GM18909 (cell line): ENCODE results near the gene PHF19.

Experiments
- ATAC-seq: cut with Tn5 transposase; IDR thresholded peaks from one replicate; pipeline ENCODE4 v1.9.1; 2021; ENCODE audit warnings: mild to moderate bottlenecking; ENCODE audit not compliant: unreplicated experiment, poor library complexity

Gene PHF19

DNA sequence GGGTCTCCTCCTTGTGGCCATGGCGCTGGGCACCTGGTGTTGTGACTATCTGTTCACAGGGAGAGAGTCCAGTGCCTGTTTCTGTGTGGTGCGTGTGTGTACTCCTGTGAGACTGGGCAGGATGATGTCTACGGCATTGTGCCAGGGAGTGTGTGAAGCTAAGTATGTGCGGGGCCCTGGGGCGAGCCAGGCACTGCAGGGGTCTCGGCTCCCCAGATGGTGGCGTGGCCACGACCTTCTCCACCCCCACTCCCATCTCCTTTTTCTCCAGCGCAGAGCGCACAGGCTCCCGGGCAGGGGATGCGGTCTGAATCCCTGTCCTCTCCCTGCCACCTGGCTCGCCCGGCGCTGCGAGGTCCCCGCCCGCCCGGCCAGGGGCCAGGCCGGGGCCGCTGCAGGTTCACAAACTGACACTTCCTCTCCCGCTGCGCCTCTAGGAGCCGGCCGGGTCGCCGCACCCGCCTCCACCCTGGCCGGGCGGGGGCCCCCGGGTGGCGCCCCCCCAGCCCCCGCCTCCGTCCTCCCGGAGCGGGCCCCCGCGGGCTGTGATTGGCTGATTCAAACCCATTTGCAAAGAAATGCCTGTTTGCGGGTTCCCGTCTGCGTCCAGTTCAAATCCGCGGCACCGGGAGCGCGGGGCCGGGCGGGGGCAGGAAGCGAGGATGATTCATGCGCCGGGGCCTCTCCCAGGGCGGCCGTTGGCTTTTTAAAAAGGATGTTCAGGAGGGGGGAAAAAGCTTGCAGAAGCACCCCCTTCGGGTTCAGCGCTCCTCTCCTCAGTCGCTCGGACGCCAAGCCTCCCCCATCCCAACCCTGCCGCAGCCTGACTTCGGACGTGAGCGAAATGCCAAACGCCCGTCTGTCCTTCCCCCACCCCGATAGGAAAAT lies 790 bp downstream of the PHF19 start:
- peak; percentile 64 for ATAC-seq

DNA sequence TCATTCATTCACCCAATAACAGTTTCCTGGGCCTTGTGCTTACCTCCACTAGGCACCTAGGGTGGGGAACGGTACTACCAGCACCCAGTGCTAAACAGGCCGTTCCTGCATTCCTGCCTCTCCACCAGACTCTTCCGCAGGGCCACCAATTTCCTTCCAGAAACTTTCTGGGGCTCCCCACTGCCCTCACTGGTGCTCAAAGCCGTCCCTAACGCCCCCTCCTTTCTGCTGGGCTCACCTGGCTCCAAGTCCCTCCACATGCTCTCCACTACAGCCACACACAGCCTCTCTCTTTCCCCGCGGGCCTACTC lies 1.4 kb downstream of the PHF19 start:
- no peak for ATAC-seq

- ATAC-seq = no peak
Measured at GRCh38 chr9:120875195-120875565, 1.8 kb downstream of the PHF19 start.

DNA sequence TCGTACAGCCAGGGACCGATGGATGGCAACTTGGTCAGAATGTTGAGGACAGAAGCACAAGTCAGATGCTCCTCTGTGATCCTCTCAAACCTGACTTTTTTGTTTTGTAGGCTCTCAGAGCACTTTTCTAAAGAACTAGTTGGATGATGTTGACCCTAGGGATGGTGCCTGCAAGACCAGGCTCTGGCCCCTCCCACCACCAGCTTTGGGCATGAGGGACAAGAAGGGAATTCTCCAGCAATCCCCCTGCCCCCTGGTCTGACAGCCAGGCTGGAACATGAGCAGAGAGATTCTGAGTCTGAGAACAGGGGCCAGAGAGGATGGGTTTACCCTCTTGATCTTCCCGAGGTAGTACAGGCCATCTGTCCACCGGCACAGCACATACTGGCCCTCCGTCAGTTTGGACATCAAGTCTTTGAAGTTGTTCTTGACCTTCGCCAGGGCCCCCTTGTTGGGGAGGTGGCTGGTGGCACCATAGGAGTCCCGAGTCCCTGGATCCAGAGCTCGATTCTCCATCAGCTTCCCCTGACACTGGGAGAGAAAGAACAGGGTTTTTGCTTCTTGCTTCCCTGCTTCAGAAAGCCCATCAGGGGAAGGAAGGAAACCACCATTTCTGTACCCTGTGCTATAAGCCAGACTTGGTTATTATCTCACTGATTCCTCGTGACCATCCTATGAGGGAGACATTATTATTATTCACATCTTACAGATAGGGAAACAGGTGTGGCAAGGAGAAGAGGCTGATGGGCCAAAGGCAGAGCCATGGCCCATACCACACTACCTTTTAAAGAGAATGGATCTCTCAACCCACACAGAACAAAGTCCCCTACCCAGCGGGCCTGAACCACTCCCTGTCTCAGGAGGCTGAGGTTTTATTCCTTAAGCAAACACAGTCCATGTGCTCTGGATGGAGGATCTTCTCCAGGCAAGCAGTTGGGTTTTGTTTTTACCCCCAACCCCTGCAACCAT lies 2.5 kb downstream of the PHF19 start:
- no peak for ATAC-seq

DNA sequence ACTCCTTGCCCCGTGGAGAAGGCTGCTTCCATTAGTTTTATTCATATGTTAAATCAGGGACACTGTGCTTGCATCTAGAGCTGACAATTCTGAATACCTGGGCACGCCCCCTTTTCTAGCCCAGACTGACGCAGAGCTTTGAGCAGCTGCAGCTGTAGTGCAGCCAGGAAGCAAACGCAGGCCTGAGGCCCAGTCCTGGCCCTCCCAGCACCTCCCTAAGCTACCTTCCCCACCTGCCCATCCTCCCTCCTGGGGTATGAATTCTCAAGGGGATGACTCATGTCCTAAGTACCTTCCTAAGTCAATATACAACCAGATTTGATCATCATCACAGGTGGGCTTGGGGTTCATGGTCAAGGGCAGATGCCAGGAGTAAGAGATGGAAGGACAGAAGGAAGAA lies 3.5 kb downstream of the PHF19 start:
- no peak for ATAC-seq

DNA sequence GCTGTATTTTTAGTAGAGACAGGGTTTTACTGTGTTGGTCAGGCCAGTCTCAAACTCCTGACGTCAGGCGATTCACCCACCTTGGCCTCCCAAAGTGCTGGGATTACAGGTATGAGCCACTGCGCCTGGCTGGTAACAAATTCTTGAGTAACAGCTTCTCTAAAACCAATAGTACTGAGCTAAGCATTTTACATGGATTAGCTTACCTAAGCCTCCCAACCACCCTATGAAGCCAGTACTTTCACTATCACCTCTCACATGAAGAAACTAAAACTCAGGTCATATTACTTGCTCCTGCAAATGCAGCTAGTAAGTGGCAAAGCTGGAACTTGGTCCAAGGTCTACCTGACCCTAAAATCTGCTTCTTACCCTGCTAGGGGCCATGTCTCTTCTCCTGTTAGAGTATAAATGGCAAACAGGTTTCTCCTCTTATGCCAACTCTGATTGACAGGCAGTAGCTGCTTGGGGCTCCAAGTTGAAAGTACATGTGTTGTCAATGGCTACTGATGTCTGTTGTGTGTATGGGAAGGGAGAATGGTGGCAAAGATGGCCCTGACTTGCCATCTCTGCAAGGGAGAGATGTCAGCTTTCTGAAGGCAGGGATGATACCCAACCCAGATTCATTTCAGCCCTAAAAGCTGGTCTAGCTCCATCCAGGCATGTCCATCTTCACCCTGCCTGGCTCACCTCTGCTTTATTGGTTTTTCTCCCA lies 4.0 kb downstream of the PHF19 start:
- ATAC-seq = no peak

- ATAC-seq = no peak
Measured at GRCh38 chr9:120870206-120870605, 6.8 kb downstream of the PHF19 start.

DNA sequence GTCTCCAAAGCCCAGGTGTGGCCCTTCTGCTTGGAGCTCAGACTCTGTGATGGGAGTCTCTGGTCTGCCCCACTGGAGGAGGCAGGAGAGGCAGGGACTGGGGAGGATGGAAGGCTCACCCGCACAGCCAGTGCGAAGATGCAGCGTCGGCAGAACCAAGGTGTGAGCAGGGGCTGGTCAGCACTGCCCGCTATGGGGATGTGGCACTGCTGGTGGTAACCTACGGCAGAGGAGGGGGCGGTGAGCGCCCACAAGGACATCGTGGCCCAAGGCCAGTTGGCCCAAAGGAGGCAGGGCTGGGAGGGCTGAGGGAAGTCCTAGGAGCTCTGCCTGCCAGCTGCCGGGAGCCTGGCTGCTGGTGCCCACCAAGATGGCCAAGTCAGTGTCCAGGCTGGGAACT lies 7.3 kb downstream of the PHF19 start:
- no peak for ATAC-seq

DNA sequence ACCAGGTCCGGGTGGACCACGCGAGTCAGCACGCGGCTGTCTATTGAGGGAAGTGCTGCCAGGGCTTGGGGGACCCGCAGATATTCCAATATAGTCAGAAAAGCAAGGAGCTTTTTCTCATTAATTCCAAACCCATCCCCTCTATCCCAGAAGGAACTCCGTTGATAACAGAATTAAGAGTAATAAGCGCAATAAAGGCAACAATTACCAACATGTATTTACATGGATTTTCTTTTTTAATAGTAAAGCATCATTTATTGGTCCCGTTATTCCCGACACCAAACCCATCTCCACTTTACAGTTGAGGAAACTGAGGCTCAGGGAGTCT lies 7.7 kb downstream of the PHF19 start:
- no peak for ATAC-seq

GRCh38 chr9:120868676-120869359 lies 8.2 kb downstream of the PHF19 start:
- peak; percentile 89 for ATAC-seq

GRCh38 chr9:120868339-120868675 lies 8.7 kb downstream of the PHF19 start:
- no peak for ATAC-seq

GRCh38 chr9:120867676-120868338 lies 9.2 kb downstream of the PHF19 start:
- no peak for ATAC-seq

DNA sequence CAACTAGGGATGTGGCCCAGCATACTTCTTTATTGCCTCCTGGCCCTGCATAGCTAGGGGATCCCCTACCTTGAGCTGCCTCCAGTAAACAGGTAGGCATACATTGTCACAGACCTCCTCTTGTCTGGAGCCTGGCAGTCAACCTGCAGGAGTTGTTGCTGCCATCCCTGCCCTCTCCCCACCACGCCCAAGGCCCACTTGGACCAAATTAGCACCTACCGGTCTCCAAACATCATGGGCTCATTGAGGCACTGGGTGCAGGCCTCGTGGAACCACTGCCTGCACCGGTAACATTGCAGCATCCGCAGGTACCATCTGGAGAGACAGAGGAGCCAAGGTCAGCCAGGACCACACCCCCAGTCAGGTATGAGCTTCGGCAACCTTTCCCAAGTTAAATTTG lies 10.3 kb downstream of the PHF19 start:
- ATAC-seq = no peak

DNA sequence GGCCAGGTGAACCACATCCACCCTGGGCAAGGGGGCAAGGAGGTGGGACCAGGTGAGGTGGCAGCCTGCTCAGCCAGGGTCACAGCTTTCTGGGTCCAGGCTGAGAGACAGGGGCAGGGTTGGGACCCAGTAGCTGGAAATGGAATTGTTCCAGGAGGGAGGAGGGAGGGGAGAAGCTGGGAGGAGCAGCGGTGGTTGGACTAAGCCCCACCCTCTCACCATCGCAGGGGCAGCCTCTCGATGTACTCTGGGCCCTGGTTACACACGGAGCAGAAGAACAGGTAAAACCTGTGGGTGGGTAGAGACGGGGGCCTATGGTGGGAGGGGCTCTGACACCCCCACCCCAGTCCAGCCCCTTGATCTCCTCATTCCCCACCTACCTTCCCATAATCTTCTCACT lies 11.2 kb downstream of the PHF19 start:
- ATAC-seq = no peak

- no peak for ATAC-seq
Measured at GRCh38 chr9:120865176-120865575, 11.8 kb downstream of the PHF19 start.

DNA sequence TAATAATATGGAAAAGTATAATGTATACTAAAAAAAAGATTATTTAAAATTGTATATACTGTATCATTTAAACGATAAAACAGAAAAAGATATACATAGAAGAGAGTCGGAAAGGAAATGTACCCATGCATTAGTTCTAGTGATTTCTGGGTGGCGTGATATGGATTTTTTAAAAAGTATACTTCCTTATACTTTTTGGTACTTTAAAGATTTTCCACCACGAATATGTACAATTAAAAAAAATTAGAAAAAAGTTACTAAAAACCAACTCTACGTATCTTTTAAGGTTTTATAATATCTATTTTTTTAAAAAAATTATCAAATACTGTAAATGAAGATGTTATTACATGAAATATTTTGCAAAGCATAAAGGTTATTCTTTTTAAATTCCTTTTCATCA lies 12.3 kb downstream of the PHF19 start:
- ATAC-seq = no peak

DNA sequence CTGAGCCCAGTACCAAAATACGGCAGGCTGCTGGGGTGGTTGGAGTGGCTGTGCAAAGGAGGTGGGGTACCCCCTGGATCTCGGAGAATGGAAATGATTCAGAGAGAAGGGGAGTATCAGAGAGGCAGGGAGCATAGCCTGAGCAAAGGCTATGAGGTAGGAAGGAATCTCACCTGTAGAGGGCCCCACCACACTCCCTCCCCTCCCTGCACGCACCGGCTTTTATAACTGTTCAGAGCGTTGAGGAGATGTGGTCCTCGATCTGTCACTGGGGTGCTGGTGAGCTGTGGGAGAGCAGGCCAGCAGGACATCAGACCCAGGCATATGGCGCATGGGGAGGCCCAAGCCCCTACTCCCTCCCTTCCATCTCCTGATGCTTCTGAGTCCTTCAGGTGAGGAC lies 13.2 kb downstream of the PHF19 start:
- ATAC-seq = no peak

DNA sequence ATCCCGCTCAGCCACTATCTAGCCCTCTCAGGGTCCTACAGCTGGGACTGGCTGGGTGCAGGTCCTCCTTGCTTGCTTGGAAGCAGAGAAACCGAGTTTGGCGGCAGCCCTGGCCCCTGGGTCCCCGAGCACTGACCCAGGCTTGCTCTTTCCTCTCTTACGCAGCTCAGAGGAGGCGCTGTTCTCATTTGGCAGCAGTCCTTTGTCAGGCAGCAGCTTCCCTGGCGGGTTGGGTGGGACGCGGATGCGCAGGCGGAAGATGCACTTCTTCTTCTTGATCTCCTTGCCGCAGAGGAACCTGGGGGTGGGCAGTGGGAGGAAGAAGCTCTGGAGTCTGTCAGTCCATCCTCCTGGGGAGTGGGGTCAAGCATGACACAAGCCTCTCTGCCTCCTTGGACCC lies 14.5 kb downstream of the PHF19 start:
- no peak for ATAC-seq

- ATAC-seq = no peak
Measured at GRCh38 chr9:120861935-120862334, 15.1 kb downstream of the PHF19 start.

DNA sequence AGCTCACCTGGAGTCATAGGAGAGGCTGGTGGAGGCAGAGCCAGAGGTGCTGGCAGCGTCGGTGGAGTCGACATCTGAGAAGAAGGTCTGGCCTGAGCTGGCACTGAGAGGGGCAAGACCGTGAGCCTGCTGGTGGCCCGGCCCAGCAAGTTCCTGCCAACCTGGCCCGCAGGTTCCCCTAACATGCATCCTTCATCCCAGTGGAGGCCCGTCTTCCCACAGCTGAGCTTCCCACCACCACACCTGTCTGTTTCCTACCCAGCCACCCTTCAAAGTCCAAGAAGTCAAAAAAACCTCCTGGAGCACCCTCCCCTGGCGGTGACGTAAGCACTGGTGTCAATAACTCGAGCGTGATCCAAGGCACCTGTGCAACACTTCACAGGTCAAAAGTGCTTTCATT lies 16.9 kb downstream of the PHF19 start:
- no peak for ATAC-seq
